Astrocyte (in vitro differentiated cells and primary cell): Measurements from ENCODE around the gene RAD51B.

Source experiments
- CTCF ChIP-seq: IDR thresholded peaks from 2 replicates; pipeline ENCODE4 v1.5.1; 2011; ENCODE audit warnings: low read depth, mild to moderate bottlenecking, inconsistent platforms, low read length, moderate library complexity; ENCODE audit not compliant: insufficient read depth
- EZH2 ChIP-seq: IDR thresholded peaks from 2 replicates; pipeline ENCODE4 v1.6.1; 2012; ENCODE audit warnings: mild to moderate bottlenecking, low read length, inconsistent platforms; ENCODE audit not compliant: insufficient read depth

- no peak for TF ChIP-seq CTCF
- TF ChIP-seq EZH2, result no peak
Observed at GRCh38 chr14:68497011-68497410, 677.4 kb downstream of the RAD51B start.
